Left lung (tissue), 10 donors: ENCODE measurements around the gene WDR7. TPM values are rescaled to one million over a fixed set of nuclear protein-coding genes. Genes with fewer than 3 reads are reported as not detected.
"Not testable (repeated sequence)": the region's sequence is repeated elsewhere in the genome, so short reads cannot be mapped to it uniquely, and the experiment has no call there.

ENCODE experiments used
- ATAC-seq: fragments of 200-7000 bp; cut with Tn5 transposase; one replicate; pipeline ENCODE4 v1.9.1; 2020; ENCODE audit warnings: moderate library complexity
- DNase-seq, 4 donors: peaks; one replicate each; pipeline ENCODE4 v3.0.0-alpha.2; 2013 to 2020
- H3K27ac ChIP-seq, 2 donors: fragments of 200-600 bp; sonication (generic) in 1 of 2; one replicate each; pipeline versions ENCODE4 v1.5.0 to v1.8.0; 2020 to 2021
- H3K27me3 ChIP-seq, 2 donors: fragments of 200-600 bp; sonication (generic) in 1 of 2; one replicate each; pipeline versions ENCODE4 v1.5.0 to v1.8.0; 2020 to 2021
- H3K36me3 ChIP-seq, 2 donors: fragments of 200-600 bp; sonication (generic) in 1 of 2; one replicate each; pipeline versions ENCODE4 v1.5.0 to v1.8.0; 2020 to 2021
- H3K4me1 ChIP-seq, 2 donors: fragments of 200-600 bp; one replicate each; pipeline ENCODE4 v1.8.0; 2021
- H3K4me3 ChIP-seq, 2 donors: fragments of 200-600 bp; sonication (generic) in 1 of 2; one replicate each; pipeline versions ENCODE4 v1.5.0 to v1.8.0; 2020 to 2021; ENCODE audit warnings: mild to moderate bottlenecking in 1 of 2
- H3K9me3 ChIP-seq, 2 donors: fragments of 200-600 bp; sonication (generic) in 1 of 2; one replicate each; pipeline versions ENCODE4 v1.5.0 to v1.8.0; 2020 to 2021
- CTCF ChIP-seq, 2 donors: fragments of 200-600 bp; sonication (generic) in 1 of 2; IDR thresholded peaks; one replicate each; pipeline versions ENCODE4 v1.5.0 to v1.8.0; 2021; ENCODE audit warnings: antibody characterized with exemption in 2 of 2
- intact Hi-C, 2 donors: fragments of 100-400 bp; cut with DNase I; formaldehyde crosslinking; loops; one replicate each; pipeline versions ENCODE4 v1.11.2 to v1.14.2; 2022
- polyA plus RNA-seq, 6 donors: library from polyadenylated mRNA; unstranded; fragments of 120-200 nt; gene quantifications; one replicate each; pipeline ENCODE4 v1.2.1, GENCODE V29; 2013; ENCODE audit not compliant: insufficient read length in 6 of 6
- total RNA-seq, 2 donors: library from RNA; stranded (reverse); fragmentation: NEBNext Ultra II Directional; extraction: Animal tissue kit (Norgen Biotek cat#: 25700); gene quantifications; one replicate each; pipeline ENCODE4 v1.2.1, GENCODE V29; 2021
- donor health status: DM: no; HTN: yes; CAD: no.
- donor health status: DM: no; HTN: no; CAD: no.

WDR7 gene
- total and polyA plus RNA-seq, 8 donors = 10.9 to 37.7 (median 12.8) TPM

- Histone ChIP-seq H3K9me3 (no peaks in the 10 kb centered on the region), H3K4me1 (peaks cover 9 to 36% of the 10 kb centered on the region in 2 donors), H3K27ac (peak overlapping the region; percentile 83 to 94), H3K36me3 (no peaks in the 10 kb centered on the region), H3K27me3 (no peaks in the 10 kb centered on the region), H3K4me3 (peak overlapping the region; percentile 84 to 96)
- no peak for TF ChIP-seq CTCF (IDR thresholded peaks at IDR 0.05)
- no peak for DNase-seq
- ATAC-seq = no peak
- intact Hi-C loops = no loop called here
Measured at GRCh38 chr18:56651771-56652092, 573 bp downstream of the WDR7 start.

GRCh38 chr18:56652802-56653201 lies 1.6 kb downstream of the WDR7 start:
- no peak for ATAC-seq
- intact Hi-C loops = no loop called here
- Histone ChIP-seq H3K4me1 (peaks cover 9 to 36% of the 10 kb centered on the region in 2 donors), H3K36me3 (no peaks in the 10 kb centered on the region), H3K4me3 (peak overlapping the region in 1 of 2 donors; percentile 84), H3K27ac (peak overlapping the region in 1 of 2 donors; percentile 13), H3K9me3 (no peaks in the 10 kb centered on the region), H3K27me3 (no peaks in the 10 kb centered on the region)
- DNase-seq = no peak
- no peak for TF ChIP-seq CTCF (IDR thresholded peaks at IDR 0.05)

- H3K4me3 ChIP-seq, H3K9me3 ChIP-seq, intact Hi-C loops, H3K27me3 ChIP-seq, ATAC-seq, DNase-seq, H3K36me3 ChIP-seq, H3K27ac ChIP-seq: not testable (repeated sequence)
- peaks cover 9 to 36% of the 10 kb centered on the region in 2 donors for H3K4me1 ChIP-seq
Measured at GRCh38 chr18:56654280-56654679, 3.1 kb downstream of the WDR7 start.

- no peak overlapping the region for H3K4me3 ChIP-seq
- ATAC-seq (no peak), DNase-seq (no peak)
- H3K27ac ChIP-seq = no peak overlapping the region
- H3K36me3 ChIP-seq = no peaks in the 10 kb centered on the region
- no peaks in the 10 kb centered on the region for H3K27me3 ChIP-seq
- H3K4me1 ChIP-seq = peaks cover 0 to 15% of the 10 kb centered on the region in 2 donors
- TF ChIP-seq CTCF (IDR thresholded peaks at IDR 0.05) = no peak
- H3K9me3 ChIP-seq = no peaks in the 10 kb centered on the region
- intact Hi-C loops = no loop called here
Measured at GRCh38 chr18:56658261-56658660, 7.1 kb downstream of the WDR7 start.

- Histone ChIP-seq H3K4me1 (peaks cover 0 to 13% of the 10 kb centered on the region in 2 donors), H3K4me3 (no peak overlapping the region), H3K27me3 (no peaks in the 10 kb centered on the region), H3K9me3 (no peaks in the 10 kb centered on the region), H3K36me3 (no peaks in the 10 kb centered on the region), H3K27ac (no peak overlapping the region)
- DNase-seq = no peak
- no peak for ATAC-seq
- TF ChIP-seq CTCF (IDR thresholded peaks at IDR 0.05) = no peak
- intact Hi-C loops = no loop called here
Measured at GRCh38 chr18:56659111-56659510, 8.0 kb downstream of the WDR7 start.

- Histone ChIP-seq H3K4me3 (no peak overlapping the region), H3K36me3 (no peaks in the 10 kb centered on the region), H3K27ac (no peak overlapping the region), H3K9me3 (no peaks in the 10 kb centered on the region), H3K4me1 (peaks cover 0 to 3% of the 10 kb centered on the region in 2 donors), H3K27me3 (no peaks in the 10 kb centered on the region)
- no peak for DNase-seq
- intact Hi-C loops = no loop called here
- TF ChIP-seq CTCF (IDR thresholded peaks at IDR 0.05) = no peak
- no peak for ATAC-seq
Measured at GRCh38 chr18:56660655-56661054, 9.5 kb downstream of the WDR7 start.
